Cerebellar nuclear complex (tissue), 1 donor: Measurements from ENCODE around the gene SYT1.
A peak's percentile ranks its signal among the peaks of the same experiment; 100 is the strongest.
"Not testable (repeated sequence)": the region's sequence is repeated elsewhere in the genome, so short reads cannot be mapped to it uniquely, and the experiment has no call there.

Experiments used
- DNase-seq, 2 experiments: peaks; one replicate each; lab custom pipeline; 2025; lab: John Stamatoyannopoulos, UW

SYT1 gene

DNA sequence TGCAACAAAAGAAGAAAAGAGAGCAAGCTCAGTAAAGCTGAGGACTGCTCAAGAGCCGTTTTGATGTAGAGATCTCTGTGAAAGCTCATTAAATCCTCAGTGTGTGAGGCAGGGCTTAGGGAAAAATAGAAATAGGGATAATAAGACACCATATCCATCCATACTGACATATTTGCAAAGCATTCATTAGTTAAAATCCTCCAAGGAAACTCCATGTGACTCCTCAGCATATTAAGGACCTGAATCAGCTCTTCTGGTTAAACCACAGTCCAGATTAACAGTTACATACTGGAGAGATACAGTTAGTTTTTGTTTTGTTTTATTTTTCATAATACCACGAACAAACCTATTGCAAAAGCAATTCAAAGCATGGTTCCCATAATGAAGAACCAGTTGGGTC is 538.0 kb downstream of the SYT1 start:
- no peak for DNase-seq

DNA sequence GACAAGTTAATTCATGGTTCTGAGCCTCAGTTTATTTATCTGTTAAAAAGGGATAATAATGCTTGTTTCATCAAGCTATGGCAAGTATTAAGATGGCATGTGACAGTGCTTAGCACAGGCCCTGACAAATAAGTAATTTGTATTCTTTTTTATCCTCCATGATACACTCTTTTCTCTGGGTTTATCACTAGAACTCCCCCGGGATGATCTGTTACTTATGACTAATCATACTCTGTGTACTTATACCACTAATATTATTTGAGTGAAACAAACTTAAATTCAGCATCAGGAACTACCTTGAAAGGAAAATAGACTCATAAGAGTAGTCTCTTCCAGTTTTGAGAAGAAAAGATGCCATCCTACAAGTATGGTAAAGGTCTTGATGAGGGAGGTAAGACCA is 542.4 kb downstream of the SYT1 start:
- DNase-seq: no peak

DNA sequence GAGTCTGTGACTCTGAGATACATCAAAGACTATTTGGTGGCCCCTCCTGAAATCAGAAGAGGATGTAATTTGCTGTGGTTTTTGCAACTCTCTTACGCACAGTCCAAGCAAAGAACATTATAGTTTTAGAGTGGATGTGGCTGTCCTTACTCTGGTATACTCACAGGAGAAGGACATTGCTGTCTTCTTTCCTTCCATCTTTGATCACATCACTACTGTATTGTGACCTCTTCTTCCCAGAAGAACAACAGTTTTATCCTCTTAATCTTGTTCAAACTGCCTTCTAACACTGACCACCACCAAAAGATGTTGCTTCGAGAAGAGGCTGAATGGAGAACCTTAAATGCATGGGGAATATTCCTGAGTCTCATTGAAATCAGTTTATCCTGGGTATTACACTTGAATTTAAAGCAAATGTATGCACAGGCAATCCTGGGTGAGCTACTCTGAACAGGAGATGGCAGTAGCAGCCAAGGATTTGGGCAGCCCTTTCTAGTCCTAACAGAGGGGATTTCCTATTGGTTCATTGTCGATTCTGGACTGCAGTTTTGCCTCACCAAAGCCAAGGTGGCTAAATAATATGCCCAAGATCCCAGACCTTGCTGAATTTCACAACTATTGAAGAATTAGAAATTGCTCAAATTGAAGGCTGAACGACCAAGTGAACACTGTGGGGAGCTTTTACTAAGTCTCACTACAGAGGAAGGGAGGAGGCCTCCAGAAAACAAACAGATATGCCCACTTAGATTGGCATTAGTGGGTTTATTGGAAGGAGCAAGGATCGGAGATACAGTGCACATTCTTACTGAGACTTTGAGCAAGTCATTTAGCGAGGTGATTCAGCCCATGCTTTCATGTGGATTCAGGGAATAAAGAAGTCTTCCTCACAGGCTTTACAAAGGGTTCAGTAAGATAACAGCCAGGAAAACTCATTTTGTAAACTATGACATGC is 543.4 kb downstream of the SYT1 start:
- DNase-seq: no peak

DNA sequence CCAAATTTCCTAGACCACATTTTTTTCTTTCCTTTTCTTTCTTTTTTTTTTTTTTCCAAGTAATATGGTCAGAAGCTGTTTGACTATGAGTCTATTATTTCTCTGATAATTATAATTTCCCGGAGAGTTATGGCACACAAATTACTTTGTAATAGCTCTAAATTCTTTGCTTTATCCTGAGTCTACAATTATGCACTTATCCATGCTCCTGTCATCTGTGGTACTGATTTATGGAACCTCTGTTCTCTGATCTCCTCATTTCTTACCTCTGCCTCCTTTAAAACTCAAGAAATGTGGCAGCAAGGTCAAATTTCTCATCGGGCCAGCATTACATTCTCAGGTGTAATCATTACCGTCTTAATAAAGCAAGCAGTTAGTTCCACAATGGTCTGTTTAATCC is 544.1 kb downstream of the SYT1 start:
- DNase-seq: no peak

DNA sequence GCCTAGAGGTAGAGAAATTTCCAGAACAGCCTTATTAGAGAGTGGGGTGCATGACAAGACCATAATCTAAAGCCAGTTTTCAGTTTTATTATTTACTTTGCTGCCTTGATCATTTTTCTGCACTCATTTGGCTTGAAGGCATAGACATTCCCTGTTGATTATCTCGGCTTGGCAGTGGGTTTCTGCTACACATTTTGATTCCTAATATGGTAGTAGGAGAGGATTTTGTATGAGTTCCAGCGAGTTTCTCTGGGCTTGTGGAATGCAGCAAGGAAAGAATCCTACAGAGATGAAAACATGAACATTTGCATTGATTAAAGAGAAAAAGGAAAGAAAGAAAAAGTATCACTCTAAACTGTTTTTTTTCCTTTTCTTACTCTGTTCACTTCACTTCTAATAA is 545.0 kb downstream of the SYT1 start:
- no peak for DNase-seq

DNA sequence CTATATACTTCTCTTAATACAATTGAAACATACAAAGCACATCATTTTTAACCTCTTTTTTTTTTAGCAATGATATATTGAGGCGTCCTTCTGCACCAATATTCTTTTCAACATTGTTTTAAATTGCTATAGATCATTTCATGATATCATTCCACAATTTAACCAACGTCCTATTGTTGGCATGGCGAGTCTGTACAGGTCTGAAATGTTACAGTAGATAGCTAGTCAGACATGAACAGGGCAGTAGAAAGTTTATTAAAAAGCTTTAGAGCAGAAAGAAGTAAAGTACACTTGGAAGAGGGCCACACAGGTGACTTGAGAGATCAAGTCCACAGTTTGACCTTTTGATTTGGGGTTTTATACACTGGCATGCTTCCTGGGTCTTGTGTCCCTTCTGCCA is 547.2 kb downstream of the SYT1 start:
- no peak for DNase-seq

DNA sequence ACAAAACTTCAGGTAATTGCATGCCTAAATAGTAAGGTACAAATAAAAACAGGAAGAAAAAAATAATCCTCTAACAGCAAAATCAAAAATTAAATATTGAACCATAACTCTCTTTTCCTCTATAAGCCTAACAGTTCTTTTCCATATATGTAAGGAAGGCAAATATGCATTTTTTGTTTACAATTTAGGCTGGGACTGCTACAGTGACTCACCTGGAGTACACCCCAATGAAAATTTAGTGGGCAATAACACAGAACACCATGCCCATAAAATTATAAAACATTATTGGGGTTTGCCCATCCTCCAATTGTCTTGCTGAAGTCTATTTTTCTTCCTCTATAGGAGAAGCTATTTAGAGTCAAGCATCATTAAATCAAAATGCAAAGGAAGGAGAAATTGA is 549.2 kb downstream of the SYT1 start:
- no peak for DNase-seq

DNA sequence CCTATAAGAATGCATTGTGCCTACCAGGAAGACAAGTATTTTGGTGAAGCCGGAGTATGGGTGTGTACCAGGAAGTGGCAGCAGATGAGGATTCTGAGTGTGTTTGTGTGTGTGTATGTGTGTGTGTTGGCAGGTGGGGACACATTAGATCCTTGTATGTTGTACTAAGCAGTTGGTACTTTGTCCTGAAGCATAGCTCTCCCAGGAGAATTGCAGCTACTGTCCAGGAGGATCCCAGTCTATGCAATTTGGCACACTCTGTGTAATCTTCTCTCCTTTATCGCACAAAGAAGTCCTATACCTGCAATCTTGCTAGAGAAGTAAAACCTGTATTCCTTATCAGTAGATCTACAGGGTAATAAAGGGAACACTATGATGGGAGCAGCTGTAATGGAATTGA is 549.7 kb downstream of the SYT1 start:
- no peak for DNase-seq

DNA sequence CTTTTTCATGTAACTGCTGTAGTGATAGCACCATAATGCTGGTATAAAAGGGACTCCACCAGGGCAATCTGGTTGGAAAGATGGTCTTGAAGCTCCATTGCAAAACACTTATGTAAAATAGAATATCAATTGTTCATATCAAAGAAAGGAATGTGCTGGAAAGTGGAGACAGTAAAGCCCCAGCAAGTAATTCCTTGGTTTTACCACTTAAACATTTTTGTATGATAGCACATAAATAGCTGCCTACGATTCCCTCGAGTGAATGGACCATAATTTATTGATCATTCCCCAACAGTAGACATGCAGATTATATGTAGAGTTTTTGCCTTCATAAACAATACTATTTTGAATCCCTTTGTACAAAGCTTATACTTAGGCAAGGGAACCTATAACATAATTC is 550.7 kb downstream of the SYT1 start:
- no peak for DNase-seq

DNA sequence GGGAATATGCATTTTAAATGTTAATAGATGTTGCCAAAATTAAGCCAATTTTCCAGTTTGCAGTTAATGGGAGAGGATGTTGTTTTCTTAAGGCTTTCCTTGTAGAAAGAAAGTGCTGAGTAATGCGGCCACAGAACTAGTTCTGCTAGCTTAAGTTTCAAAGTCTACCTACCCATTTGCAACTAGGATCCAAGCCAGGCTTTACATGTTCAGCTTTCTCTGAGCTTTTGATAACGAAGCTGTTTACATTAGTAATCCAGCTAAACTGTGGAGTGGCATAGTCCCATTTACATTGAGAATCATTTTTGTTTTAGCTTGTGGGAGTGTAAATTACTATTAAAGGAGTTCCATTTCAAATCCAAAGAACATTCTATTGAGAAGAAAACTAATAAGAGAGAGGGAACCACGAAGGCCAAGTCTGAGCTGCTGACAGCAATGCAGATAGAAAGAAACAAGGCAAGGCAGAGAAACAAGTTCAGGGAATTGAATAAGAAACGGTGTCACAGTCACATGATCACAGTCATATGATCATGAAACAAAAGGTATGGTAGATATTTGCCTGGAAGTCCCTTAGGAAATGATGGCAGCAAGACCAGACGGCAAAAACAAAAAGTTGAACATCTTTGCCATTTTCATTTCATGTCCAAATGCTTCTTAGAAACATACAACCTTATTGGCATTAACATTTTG is 551.3 kb downstream of the SYT1 start:
- no peak for DNase-seq

DNA sequence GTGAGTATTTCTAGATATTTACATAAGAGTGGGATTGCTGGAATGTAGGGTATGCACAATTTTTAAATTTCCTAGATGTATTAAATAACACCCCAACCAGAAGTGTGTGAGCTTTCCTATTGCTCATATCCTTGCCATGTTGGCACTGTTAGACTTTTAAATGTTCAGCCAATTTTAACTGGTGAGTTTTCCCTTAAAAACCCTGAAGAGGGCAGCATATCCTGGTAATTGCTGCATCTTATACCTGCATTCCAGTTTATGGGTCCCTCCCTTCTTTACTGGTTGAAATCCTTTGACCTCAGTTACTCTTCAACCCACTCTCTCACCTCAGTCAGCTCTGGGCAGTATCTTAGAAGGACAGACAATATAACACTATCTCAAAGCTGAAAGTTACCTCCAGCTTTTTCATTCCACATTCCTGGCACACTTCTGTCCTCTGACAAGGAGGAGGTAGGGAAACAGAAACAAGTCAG is 555.6 kb downstream of the SYT1 start:
- DNase-seq: no peak

DNA sequence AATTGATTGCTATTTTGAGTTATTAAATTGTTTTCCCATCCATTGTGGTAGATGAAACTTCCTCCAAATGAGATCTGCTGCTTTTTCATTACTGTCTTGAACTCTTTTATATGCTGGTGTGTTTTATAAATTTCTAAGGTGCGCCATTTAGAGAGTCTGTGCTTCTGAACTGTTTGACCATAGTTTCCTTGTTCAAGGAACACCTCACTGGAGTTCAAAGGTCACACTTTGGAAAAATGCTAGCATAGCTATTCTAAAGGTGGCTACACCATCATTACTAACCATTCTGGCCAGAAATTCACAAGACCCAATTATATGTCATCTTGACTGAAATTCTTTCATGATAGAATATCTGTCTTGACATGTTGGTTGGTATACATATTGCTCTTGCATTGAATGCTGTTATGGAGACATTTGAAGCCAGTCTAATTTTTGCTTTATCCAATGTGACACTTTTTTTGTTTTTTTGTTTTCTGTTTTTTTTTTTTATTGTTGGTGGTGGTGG is 556.7 kb downstream of the SYT1 start:
- DNase-seq: no peak

DNA sequence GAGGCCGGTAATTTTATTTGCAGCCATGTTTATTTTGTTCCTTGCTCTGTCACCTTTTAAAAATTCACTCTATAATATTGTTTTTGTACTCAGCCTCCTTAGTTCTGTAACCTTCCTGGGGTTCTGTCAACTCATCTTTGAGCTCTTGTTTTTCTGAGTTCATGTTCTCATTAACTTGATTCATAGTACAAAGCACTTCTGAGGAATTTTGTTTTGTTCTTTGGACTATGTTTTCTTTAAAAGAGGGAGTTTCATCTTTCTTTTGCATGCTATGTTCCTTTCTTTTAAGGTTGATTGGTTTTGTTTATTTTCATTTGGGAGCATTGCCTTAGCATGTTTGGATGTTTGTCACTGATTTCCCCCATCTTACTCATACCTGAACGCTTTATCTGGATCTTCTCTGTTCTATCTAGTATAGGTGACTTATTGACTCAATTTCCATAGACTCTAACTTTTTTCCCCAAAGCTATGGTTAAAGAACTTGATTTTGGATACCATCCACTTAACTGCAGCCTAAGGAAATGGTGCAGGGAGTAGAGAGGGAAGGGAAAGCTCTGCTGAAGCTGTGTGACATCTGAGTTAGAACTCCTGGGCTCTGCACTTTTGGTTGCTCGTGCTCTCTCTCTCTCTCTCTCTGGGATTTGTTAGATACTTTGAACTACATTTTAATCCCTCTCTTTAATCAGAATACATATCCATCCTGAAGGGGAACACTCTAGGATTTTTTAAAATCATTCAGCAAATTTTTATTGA is 557.7 kb downstream of the SYT1 start:
- no peak for DNase-seq

DNA sequence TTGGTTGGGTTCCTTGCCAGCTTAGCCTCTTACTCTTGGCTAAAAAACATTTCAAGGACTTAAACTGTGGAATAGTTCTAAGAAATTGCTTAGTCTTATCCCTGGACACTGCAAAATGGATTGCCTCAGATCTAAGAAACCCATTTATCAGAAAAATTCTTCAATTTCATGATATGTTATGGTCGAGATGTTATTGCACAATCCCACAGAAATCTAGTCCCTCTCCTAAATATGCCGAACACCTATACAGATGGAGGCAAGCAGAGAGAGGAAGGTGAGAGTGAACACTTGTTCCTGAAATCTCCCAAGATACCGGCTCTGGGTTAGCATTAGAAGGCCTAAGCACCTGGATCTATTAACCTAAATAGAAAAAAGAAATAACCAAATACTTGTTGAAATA is 559.0 kb downstream of the SYT1 start:
- peak in 1 of 2 experiments; percentile 23 for DNase-seq

DNA sequence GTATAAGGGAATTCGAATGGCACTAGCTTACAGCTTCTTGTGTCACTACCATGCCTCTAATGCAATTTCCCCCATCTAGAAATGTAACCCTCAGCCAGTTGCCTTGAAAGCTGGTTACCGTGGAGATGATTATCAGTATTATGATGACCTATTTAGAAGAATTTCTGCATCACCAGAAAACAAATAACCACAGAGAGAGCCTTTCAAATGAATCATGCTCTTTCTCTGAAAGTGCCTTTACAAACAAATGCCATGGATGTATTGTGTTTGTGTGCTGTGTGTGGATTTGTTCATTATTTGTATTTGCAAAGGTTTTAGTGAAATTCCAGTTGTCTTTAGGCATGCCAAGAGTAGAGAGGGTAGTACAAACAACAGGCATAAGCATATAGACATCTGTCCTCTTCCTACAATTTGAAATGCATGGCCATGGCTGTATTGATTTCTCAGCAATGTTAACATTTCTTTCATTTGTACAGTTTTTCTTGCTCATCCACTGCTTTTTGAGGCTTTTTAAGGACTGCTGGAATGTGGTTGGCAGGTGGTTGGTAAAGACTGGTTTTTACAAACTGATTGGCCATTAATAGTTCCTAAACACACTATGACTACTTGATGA is 559.6 kb downstream of the SYT1 start:
- peak in 1 of 2 experiments; percentile 23 for DNase-seq

DNA sequence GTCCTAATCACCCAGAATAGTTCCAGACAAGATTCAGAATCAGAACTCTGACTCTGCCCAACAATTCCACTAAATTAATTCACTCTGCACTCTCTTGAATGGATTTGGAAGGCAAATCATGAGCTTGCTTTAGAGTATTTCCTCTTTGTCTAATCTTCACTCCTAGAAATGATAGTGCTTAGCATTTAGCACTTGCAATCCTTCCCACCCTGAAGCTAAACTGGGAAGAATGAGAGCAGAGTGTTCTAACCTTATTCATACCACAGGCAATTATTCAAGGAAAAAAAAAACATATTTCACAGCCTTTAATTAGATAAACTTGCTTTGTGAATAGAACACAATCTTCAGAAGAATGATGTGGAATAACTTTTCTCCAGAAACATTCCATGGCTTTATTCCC is 561.5 kb downstream of the SYT1 start:
- no peak for DNase-seq

DNA sequence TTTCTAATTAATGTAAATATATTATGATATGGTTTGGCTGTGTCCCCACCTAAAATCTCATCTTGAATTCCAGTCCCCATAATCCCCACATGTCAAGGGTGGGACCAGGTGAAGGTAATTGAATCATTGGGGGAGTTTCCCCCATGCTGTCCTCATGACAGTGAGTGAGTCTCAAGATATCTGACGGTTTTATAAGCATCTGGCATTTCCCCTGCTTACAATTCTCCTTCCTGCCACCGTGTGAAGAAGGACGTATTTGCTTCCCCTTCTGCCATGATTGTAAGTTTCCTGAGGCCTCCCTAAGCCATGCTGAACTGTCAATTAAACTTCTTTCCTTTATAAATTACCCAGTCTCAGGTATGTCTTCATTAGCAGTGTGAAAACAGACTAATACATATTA is 562.2 kb downstream of the SYT1 start:
- DNase-seq: not testable (repeated sequence)

DNA sequence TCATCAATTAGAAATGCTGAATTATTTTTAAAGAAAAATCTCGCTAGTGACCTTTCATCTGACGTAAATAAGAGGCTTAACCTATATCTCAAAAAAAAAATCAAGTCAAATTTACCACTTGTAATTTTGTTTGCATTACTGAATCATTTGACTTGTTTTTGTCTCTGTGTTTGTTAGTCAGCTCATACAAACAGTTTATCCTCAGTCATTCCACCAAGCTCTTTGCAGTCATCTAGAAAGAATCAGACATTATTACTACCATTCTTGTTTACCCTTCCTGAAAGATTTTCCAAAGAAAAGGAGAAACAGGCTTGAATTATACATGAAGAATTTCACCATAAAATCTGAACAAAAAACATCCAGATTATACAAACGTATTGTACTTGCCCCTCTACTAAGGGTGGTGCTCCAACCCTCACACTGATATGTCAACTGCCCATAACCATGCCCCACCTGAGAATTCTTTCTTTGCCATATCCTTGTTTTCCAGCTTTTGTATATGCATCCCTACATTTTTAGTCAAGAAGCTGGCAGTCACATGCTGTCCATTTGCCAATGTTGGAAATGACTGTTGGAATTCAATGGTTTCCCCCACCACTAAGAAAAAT is 569.0 kb downstream of the SYT1 start:
- no peak for DNase-seq

DNA sequence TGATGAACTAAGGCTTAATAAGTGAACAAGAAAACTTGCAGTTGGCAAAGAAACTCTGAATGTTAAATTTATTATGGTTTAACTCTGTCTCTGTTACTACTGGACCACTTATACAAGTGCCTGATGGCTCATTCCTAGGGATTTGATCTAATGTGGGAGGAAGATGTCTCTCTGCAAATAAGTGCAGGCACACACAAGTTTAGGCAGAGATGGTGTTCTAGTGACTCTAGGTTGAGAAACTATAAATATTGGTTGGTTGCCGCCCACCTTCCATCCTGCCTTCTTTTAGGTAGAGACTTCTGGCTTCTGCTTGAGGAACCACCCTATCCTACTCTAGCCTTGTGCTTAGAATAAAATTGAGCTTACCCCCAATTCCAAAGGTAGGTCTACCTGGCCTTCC is 570.0 kb downstream of the SYT1 start:
- DNase-seq: no peak

DNA sequence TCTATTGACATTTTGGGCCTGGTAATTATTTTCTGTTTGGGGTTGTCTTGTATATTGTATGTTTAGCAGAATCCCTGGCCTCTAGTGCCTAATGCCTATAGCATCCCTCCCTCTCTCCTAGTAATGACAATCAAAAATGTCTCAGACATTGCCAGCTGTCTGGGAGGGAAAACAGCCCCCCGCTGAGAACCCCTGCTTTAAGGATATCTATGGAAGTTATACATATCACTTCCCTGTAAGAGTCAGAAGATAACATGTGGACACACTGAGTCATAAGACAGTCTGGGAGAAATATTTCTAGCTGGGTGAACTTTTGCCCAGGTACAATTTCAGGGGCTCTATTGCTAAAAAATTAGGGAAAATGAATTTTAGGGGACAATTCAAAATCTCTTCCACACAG is 571.2 kb downstream of the SYT1 start:
- no peak for DNase-seq

DNA sequence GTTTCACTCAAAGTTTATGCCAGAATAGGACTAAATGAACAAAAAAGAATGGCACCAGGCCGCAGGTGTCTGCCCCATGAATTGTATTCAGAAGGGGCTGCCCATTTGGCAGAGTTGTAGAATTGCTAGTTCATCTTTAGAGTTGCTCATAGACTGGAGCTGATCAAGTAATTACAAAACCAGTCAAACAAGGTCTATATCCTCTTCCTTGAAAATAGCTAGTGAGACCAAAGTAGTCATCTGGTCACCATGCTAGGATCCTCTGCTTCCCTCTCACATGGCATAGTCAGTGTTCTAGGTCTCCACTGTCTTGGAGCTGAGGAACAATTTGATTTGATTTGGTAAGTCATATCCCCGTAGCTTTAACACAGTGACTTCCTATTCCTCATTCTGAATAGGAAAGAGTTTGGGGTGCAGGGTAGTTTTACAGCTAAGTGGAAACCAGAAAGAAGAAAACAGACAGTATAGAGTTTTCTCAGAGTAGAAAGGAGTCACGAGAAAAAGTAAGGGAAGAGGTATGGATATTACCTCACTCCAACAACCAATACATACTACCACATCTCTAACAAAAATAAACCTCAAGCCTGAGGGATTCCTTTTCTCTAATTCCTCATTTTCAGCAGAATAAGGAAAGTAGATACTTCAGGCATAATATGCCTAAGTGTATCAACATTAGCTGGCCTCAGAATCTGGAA is 574.1 kb downstream of the SYT1 start:
- no peak for DNase-seq
